NCI-H2227 (cell line): ENCODE data around the gene NSD2.

Experiments
- DNase-seq: peaks from one replicate; lab custom pipeline; 2025; ENCODE audit not compliant: unreplicated experiment; lab: John Stamatoyannopoulos, UW

The NSD2 gene

DNA sequence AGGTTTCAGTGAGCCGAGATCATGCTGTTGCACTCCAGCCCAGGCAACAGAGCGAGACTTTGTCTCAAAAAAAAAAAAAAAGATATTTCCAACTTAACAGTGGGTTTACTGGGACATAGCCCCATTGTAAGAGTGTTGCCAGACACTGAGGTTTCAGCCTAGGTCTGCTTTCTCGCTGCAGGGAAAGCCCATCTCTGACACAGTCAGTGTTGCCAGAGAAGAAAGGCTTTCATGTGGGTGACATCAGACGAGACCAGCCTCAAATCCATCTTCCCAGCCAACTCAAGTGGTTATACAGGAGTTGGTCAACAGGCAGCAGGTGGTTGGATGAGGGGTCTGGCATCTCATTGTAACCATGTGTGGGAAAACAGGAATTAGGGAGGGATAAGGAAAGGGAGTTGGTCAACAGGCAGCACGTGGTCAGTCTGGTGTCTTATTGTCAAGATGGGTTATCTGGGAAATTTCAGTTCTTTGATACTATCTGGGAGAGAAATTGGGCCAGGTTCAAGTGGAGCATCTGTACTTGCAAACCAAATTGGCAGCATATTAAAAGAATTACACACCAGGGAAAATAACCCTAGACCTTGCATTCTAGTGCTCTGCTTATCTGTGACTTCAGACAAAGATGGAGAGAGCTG is 96.4 kb downstream of the NSD2 start:
- DNase-seq: no peak

DNA sequence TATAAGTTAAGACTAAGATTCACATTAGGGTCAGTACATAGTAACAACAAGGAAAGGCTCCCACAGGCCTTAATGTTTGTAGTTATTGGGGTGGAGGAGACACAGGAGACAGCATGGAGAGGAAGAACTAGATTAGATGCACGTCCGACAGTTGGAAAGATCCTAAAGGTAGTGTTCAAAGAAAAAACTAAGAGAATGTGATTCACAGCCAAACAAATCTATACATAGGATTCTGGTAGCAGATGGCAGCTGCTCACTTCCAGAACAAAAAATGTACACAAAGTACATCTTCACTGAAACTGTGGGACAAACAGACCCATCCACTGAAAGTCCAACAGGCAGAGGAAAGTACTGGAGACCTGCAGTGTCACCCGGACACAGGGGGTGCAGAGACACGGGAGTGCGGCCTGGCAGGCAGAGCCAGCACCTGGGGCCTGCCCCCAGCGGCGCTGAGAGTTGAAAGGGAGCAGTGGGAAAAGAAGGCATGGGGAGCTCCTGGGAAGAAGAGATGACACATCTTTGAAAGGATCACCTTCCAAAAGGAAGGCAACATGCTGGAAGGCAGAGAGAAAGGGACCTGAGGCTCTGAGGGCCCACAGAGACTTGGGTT is 97.6 kb downstream of the NSD2 start:
- no peak for DNase-seq

DNA sequence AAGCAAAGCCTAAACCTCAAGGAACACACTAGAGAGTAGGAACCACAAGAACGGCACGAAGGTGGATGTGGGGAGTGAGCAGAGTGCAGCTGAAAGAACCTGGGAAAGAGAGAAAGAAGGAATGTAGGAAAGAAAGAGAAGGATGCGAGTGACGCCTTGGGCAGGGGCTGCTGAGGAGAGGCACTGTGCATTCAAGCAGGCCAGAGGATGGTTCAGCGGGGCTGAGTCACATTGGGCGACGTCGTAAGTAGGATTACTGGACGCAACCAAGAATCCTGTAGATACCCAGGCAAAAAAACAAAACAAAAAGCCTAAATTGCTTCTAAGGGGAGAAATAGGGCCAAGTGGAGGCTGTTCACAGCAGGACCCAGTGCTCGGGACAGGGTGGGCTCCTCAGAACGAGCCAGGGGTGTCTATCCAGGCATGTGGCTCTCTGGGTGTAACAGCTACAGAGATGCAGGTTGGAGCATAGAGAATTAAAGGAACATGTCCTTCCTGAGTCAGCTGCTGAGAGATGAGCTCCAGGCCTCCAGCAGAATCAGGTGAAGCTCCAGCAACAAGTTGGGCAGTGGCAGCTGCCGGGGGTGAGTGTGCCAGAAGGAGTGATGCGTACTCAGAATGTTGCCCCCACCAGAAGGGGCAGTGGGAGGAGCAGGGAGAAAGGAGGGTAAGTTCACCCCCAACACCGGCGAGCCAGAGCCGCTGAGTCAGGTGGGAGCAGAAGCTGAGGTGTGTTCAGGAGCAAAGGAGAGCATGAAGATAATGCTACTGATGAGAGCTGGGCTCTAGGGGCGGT is 98.9 kb downstream of the NSD2 start:
- no peak for DNase-seq

DNA sequence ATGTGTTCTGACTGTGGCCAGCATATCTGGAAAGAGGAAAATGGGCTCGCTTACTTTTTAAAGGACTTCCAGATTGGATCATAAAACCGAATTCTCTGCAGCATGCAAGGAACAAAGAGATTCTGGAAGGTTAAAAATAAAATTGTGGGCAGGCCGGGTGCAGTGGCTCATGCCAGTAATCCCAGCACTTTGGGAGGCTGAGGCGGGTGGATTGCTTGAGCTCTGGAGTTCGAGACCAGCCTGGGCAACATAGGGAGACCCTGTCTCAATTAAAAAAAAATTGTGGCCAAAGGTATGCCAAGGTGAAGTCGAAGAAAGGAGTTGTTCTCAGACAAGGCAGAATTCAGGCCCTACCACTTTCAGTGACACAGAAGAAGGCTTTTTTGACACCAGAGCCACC is 99.7 kb downstream of the NSD2 start:
- no peak for DNase-seq

DNA sequence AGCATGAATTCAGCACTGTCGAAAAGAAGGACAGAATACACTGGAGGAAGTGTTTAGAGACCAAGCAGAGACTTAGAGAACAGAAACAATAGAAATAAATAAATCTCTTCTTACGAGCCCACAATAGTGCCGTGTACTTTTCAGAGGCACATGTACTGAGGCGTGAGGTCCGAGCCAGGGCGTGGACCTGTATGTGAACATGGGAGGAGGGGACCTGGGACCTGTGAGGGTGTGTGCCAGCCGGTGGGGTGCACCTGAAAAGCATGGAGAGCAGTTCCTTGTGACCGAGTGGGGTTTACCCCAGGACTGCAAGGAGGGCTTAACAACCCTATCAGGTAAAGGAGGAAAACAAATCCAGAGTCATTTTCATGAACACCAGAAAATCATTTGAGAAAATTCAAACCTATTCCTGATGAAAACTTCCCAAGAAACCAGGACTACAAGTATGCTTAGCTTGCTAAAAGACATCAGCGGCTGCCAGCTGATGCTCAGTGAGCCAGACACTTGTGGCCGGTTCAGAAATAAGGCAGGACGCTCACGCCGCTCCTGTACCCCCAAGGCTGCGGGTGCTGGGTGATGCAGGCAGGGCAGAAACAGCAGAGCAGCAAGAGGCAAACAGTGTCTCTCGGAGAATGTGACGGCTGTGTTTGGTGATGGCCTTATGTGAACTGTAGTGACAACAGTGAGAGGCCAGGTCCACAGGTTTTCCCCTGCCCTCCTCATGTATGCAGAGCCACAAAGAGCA is 100.4 kb downstream of the NSD2 start:
- no peak for DNase-seq

DNA sequence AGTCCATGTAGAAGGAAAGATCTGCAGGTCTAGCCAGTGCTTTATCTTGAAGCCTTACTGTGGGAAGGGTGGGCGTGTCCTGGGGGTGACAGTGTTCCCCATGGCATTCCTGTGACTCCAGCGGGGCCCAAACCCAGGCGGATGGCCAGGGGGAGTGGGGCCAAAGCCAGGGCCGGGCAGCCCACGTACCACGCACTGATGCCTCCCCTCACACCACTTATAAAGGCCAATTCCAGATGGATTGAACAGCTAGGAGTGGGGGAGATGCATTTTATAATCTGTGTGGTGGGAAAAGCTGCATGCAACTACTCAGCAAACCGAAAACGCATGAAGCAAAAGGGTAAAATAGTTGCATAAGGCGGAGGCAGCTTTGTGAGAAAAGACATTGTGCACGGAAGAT is 101.2 kb downstream of the NSD2 start:
- no peak for DNase-seq

DNA sequence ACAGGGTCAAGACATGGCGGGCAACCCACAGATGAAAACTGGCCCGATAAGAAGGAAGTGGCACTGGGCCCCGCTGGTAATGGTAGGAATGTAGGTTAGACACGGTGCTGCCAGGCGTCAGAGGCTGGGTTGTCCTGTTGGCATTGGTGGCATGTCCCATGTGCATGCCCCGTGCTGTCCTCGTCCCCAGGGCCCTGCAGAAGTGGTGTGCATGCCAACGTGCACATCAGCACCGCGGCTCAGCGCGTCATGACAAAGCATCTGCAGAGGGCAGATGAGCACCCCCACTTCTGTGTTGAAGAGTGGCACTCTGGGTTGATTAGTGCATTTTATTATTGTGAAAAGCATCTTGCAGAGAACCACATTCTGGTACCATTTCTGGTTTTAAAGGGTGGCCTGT is 102.0 kb downstream of the NSD2 start:
- no peak for DNase-seq

DNA sequence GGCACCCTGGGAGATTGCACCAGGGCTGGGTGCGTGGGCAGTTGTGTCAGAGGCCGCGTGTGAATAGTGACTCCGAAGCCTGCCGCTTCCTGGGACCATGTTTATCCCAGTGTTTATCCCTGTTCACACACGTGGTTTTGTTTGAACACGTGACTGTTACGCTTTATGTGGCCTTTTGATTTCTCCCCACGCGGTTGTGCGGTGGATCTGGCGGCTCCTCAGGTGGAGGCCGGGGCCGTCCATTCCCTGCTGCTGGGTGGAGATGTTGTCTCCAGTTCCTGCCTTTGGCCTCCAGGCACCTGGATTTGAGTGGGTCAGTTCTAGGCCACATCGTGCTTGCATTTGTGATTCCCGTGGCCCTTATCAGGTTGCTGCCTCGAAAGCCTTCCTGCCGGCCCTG is 102.5 kb downstream of the NSD2 start:
- DNase-seq: no peak

DNA sequence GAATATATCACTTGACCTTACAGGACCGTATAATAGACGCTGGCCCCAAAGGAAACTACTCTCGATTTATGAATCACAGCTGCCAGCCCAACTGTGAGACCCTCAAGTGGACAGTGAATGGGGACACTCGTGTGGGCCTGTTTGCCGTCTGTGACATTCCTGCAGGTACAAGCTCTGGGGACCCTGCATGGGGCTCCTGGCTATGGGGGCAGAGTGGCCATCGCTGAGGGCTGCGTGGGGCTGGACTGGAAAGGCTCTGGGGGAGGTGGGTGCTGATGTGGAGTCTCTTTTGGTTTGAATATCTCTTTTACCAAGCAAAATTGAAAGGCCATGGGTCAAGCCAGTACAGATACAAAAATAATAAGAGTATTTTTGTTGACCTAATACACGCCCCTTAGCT is 103.6 kb downstream of the NSD2 start:
- DNase-seq: no peak

DNA sequence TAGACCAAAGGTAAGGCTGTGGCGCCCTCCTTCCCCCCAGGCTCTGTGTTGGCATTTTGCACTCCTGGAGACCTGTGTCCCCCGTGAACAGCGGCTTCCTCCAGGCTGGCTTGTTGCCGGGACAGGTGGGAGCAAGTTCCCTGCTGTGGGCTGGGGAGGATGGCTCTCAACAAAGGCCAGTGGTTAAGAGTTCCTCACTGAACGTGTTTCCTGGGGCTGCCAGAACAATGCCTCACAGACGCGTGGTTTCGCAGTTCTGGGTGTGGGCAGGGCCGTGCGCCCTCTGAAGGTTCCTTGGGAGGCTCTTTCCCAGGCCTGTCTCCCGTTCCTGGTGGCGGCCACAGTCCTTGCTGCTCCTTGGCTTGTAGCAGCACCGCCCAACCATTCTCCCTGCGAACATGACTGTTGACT is 104.2 kb downstream of the NSD2 start:
- no peak for DNase-seq

DNA sequence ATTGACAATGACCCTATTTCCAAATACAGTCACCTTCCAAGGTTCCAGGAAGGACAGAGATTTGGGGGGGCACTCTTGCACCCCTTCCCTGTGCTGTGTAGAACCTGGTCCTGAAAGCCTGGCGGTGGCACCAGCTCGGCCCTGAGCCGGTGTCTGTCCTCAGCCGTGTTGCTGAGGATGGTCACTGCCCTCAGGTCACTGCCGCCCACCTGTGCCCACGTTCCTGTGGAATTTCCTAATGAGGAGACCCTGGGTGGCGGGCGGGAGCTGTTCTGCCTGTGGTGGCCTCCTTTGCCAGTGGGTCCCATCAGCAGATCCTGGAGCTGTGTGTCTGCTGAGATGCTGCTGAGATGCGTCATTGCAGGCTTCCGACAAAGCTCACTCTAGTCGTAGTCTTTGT is 104.7 kb downstream of the NSD2 start:
- DNase-seq: no peak

DNA sequence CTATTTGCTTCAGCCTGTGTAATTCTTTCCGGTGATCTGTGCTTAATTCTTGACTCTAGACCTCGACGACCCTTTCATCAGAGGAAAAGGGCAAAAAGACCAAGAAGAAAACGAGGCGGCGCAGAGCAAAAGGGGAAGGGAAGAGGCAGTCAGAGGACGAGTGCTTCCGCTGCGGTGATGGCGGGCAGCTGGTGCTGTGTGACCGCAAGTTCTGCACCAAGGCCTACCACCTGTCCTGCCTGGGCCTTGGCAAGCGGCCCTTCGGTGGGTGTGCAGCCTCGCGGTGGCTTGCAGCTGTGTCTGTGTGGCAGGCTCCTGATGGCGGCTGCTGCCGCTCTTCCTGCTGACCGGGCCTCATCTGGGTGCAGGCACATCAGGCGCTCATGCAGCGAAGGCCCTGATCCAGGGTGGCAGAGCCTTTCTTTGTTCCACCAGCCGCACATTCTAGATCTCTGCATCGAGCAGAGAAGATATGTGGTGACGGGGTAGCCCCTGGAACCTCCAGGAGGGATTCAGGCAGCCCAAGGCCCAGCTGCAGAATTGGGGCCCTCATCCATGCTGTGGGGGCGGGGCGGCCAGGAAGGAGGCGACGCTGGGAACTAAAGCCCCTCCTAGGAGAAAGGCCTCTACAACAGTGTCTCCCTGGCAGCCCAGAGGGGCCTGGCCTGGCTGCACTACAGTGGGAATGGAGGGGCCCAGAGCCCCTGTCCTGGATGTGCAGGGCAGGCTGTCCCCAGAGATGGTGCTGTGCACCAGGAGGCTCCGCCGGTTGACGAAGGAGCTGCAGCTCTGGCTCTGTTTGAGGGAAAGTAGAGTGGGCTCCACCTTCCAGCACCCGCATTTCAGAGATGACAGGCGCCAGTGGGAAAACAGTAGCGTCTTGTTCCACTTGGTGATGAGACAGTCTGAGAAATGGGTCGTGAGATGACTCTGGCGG is 105.5 kb downstream of the NSD2 start:
- DNase-seq: no peak

DNA sequence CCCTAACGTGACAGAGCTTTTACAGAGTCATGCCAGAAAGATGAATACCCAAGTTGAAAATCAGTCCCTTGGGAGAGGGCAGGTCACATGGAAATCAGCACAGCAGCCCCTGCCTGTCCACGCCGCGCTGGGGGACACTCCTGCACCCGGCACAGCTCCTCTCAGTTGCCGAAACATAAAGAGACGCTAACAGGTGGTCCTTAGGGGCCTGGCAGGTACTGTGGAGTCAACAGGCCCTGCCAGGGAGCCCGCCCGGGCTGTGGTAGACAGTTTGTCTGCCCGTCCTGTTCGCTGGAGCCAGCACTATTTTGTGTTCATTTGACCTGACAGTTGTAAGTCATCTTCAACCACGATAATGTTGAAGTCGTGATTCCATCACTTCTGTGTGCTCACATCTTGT is 107.0 kb downstream of the NSD2 start:
- no peak for DNase-seq

DNA sequence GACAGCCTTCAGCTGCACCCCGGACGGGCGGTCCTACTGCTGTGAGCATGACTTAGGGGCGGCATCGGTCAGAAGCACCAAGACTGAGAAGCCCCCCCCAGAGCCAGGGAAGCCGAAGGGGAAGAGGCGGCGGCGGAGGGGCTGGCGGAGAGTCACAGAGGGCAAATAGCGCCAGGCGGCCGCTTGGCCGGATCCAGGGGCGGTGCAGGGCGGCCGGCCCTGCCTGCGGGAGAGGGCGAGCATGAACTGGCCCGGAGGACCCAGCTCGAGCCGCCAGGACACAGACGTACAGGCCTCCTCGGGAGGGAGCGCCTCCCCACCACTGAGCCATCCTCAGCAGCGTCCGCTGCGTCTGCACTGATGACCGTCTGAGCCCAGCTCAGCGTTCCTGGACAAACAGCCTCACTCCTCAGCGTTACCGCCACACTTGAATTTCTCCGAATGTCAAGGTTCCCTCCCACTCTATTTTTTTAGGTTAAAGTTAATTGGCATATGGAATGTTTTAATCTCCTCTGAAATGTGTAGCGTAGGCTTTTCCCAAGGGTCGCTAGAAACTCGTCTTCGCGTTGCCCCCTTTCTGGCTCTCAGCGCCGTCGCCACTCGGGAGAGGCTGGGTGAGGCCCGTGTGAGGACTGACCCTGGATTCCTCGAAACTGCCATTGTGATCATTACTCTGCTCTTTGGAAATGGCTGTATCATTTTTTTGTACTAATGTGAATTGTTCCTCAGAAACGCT is 107.7 kb downstream of the NSD2 start:
- DNase-seq: no peak

DNA sequence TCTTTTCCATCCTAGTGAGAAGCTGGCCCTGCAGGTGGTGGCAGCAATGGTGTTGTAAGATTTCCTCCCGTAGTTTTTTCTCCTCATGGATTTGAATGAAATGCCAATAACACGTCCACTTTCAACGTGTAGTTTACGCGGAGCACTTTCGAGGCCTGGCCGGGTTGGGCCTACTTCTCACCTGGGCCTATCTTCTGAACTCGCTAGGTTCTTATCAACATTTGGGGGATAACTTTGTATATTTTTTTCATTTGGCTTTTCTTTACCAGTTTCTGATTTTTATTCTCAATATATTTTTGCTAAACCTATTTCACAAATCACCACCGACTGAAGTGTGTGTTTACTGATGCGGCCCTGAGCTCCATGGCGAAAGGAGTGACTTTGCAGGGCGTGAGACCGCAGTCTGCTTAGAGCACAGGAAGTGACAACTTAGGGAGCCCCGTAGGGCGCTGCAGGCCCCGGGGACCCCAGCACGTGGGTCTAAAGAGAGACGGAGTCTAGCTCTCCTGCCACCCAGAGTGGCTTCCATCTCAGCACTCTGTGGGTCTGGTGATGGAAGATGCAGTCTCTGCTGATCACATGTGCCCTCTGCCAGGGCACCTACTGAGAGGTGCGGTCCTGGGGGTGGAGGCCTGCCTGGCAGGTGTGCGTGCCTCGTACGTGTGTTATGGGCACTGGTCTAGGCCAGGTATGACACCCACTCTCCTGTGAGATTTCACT is 108.4 kb downstream of the NSD2 start:
- DNase-seq: no peak

DNA sequence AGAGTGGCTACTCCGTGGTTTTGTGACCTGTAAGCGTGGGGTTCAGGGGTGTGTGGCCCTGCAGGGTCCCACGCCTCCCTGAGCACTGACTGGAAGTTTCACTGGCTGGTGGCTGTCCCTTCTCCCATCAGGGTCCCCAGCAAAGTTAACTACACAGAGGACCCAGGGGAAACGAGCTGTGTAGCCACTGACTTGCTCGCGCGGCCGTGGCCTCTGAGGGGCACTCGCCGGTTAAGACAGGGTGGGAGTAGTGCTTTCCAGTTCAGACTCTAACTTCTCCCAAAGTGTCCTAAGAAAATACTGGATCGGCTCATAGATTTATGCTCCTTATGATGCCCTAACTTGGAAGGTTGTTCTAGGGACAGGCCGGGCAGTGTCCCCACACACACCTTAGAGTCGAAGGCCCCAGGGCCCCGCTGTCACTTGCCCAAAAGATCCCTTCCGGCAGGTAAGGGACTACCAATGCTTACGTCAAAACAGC is 109.4 kb downstream of the NSD2 start:
- DNase-seq: no peak

DNA sequence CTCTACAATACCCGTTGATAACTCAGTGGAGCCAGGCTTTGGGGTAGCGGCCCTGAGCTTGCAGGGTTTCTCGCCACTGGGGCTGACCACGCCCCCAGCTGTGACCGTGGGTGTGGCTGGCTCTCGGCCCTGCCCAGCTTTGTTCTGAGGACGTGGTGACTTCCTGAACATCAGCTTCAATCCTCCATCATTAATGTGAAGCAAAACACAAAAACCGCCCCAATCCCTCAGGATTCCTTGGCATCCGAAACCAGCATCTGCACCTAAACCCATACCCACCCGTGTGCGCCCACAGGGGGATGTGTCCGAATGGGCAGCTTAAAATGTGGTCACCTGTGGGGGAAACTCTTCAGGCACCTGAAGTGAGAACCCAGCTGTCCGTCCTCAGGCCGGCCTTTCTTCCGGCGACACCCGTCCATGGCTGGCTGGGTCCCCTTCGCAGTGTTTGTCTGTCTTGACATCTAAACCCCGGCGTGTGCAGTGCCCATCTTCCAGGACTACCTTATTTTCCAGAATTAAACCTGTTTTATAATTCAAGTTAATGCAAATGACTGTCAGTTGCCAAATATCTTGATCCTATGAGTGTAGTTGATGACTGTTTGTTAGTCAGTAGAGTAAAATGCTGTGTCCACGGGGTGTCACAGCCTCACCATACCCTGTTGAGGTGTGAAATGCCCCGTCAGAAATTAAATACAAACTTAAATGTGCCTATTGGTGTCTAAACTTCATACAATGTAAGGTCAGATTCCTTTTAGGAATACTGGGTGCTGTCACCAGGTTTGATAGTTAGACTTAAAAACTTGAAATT is 110.3 kb downstream of the NSD2 start:
- DNase-seq: peak; percentile 8
